H9 (cell line): ENCODE data around the gene FBN1. TPM values are rescaled to one million over a fixed set of nuclear protein-coding genes. Genes with fewer than 3 reads are reported as not detected.

Experiments
- DNase-seq: peaks from one replicate; pipeline ENCODE4 v3.0.0-alpha.2; 2017
- H2AFZ ChIP-seq: one replicate; pipeline ENCODE4 v1.6.1; 2013; ENCODE audit warnings: mild to moderate bottlenecking, low read length, control low read depth, moderate library complexity
- H2AK5ac ChIP-seq: 2 replicates; pipeline ENCODE4 v1.6.1; 2013; ENCODE audit warnings: low read length, control low read depth, mixed read lengths; ENCODE audit not compliant: insufficient read length
- H2BK120ac ChIP-seq: one replicate; pipeline ENCODE4 v1.6.1; 2013; ENCODE audit warnings: low read depth, mild to moderate bottlenecking, low read length, control low read depth, inconsistent platforms; ENCODE audit not compliant: poor library complexity, severe bottlenecking
- H2BK12ac ChIP-seq: 2 replicates; pipeline ENCODE4 v1.6.1; 2013; ENCODE audit warnings: low read length, control low read depth, mixed read lengths, low read depth; ENCODE audit not compliant: insufficient read length
- H2BK15ac ChIP-seq: 2 replicates; pipeline ENCODE4 v1.6.1; 2013; ENCODE audit warnings: low read depth, low read length, control low read depth
- H2BK20ac ChIP-seq: one replicate; pipeline ENCODE4 v1.6.1; 2013; ENCODE audit warnings: low read depth, mild to moderate bottlenecking, low read length, control low read depth, inconsistent platforms; ENCODE audit not compliant: poor library complexity, severe bottlenecking
- H2BK5ac ChIP-seq: 2 replicates; pipeline ENCODE4 v1.6.1; 2013; ENCODE audit warnings: low read length, control low read depth, mixed read lengths; ENCODE audit not compliant: insufficient read length
- H3K14ac ChIP-seq: 2 replicates; pipeline ENCODE4 v1.6.1; 2013; ENCODE audit warnings: low read length, control low read depth; ENCODE audit not compliant: insufficient read depth
- H3K18ac ChIP-seq: 2 replicates; pipeline ENCODE4 v1.6.1; 2013; ENCODE audit warnings: low read depth, mild to moderate bottlenecking, mixed read lengths, low read length, control low read depth; ENCODE audit not compliant: insufficient read length
- H3K23ac ChIP-seq: 2 replicates; pipeline ENCODE4 v1.6.1; 2013; ENCODE audit warnings: low read length, control low read depth, mixed read lengths, low read depth; ENCODE audit not compliant: insufficient read length
- H3K23me2 ChIP-seq: 2 replicates; pipeline ENCODE4 v1.6.1; 2013; ENCODE audit warnings: low read depth, mild to moderate bottlenecking, mixed read lengths, low read length, control low read depth; ENCODE audit not compliant: insufficient read length, poor library complexity, severe bottlenecking
- H3K27ac ChIP-seq: 2 replicates; pipeline ENCODE4 v1.5.1; 2013; ENCODE audit warnings: low read length, control low read depth, mixed read lengths, low read depth; ENCODE audit not compliant: insufficient read length
- H3K27me3 ChIP-seq: 2 replicates; pipeline ENCODE4 v1.6.1; 2013; ENCODE audit warnings: low read length, control low read depth, inconsistent platforms; ENCODE audit not compliant: insufficient read depth
- H3K4ac ChIP-seq: 2 replicates; pipeline ENCODE4 v1.6.1; 2013; ENCODE audit warnings: low read depth, mild to moderate bottlenecking, control low read depth, inconsistent platforms, low read length, moderate library complexity
- H3K4me1 ChIP-seq: 2 replicates; pipeline ENCODE4 v1.6.1; 2013; ENCODE audit warnings: low read length, control low read depth, inconsistent platforms; ENCODE audit not compliant: insufficient read depth
- H3K4me2 ChIP-seq: 2 replicates; pipeline ENCODE4 v1.6.1; 2013; ENCODE audit warnings: low read length, control low read depth, mixed read lengths; ENCODE audit not compliant: insufficient read length, insufficient read depth
- H3K56ac ChIP-seq: 2 replicates; pipeline ENCODE4 v1.6.1; 2013; ENCODE audit warnings: low read depth, mild to moderate bottlenecking, mixed read lengths, low read length, control low read depth; ENCODE audit not compliant: insufficient read length
- H3K79me1 ChIP-seq: 2 replicates; pipeline ENCODE4 v1.6.1; 2013; ENCODE audit warnings: low read depth, mild to moderate bottlenecking, moderate library complexity, low read length, control low read depth, inconsistent platforms; ENCODE audit not compliant: insufficient read depth, poor library complexity, severe bottlenecking
- H3K79me2 ChIP-seq: 2 replicates; pipeline ENCODE4 v1.6.1; 2013; ENCODE audit warnings: low read length, control low read depth, inconsistent platforms; ENCODE audit not compliant: insufficient read depth
- H3K9ac ChIP-seq: 2 replicates; pipeline ENCODE4 v1.6.1; 2013; ENCODE audit warnings: low read length, control low read depth, mixed read lengths; ENCODE audit not compliant: insufficient read length; ENCODE audit errors: extremely low read depth
- H3K9me3 ChIP-seq: one replicate; pipeline ENCODE4 v1.6.1; 2013; ENCODE audit warnings: low read depth, low read length, inconsistent platforms; ENCODE audit not compliant: control insufficient read depth
- H3T11ph ChIP-seq: one replicate; pipeline ENCODE4 v1.6.1; 2013; ENCODE audit warnings: mild to moderate bottlenecking, low read length, control low read depth, inconsistent platforms
- H4K20me1 ChIP-seq: one replicate; pipeline ENCODE4 v1.6.1; 2013; ENCODE audit not compliant: control insufficient read depth, insufficient read length, insufficient read depth
- H4K5ac ChIP-seq: 2 replicates; pipeline ENCODE4 v1.6.1; 2013; ENCODE audit warnings: low read depth, mild to moderate bottlenecking, mixed read lengths, low read length, control low read depth; ENCODE audit not compliant: insufficient read length
- H4K8ac ChIP-seq: replicated peaks from 2 replicates; pipeline ENCODE4 v1.6.1; 2013; ENCODE audit warnings: low read length, control low read depth, mixed read lengths, low read depth; ENCODE audit not compliant: insufficient read length
- H4K91ac ChIP-seq: 2 replicates; pipeline ENCODE4 v1.6.1; 2013; ENCODE audit warnings: low read depth, mild to moderate bottlenecking, moderate library complexity, mixed read lengths, low read length, control low read depth; ENCODE audit not compliant: insufficient read length
- H3K27ac Mint-ChIP-seq, 3 experiments: 2 replicates in 2 of 3; 3 replicates in 1 of 3; pipeline ENCODE4 v1.8.0; 2020 to 2021; ENCODE audit warnings: mixed read lengths in 3 of 3, mild to moderate bottlenecking in 1 of 3, moderate library complexity in 1 of 3
- H3K27me3 Mint-ChIP-seq: 2 replicates; pipeline ENCODE4 v1.8.0; 2021; ENCODE audit warnings: low read depth, mild to moderate bottlenecking, moderate library complexity, mixed read lengths
- H3K36me3 Mint-ChIP-seq, 3 experiments: 2 replicates in 2 of 3; 3 replicates in 1 of 3; pipeline ENCODE4 v1.8.0; 2020 to 2021; ENCODE audit warnings: low read depth in 3 of 3, mixed read lengths in 3 of 3; ENCODE audit not compliant: insufficient read depth in 1 of 3
- H3K4me1 Mint-ChIP-seq, 2 experiments: 2 replicates each; pipeline ENCODE4 v1.8.0; 2020; ENCODE audit warnings: mixed read lengths in 2 of 2
- H3K4me3 Mint-ChIP-seq, 2 experiments: 2 replicates in 1 of 2; 3 replicates in 1 of 2; pipeline ENCODE4 v1.8.0; 2020 to 2021; ENCODE audit warnings: mild to moderate bottlenecking in 2 of 2, mixed read lengths in 2 of 2, moderate library complexity in 1 of 2
- H3K9me3 Mint-ChIP-seq, 2 experiments: 2 replicates in 1 of 2; 3 replicates in 1 of 2; pipeline ENCODE4 v1.8.0; 2020; ENCODE audit warnings: mild to moderate bottlenecking in 2 of 2, mixed read lengths in 2 of 2, moderate library complexity in 1 of 2
- CTCF ChIP-seq: fragments of 200-600 bp; sonication (generic); conservative IDR thresholded peaks from 3 replicates; pipeline ENCODE4 v1.8.0; 2021; ENCODE audit warnings: antibody characterized with exemption, mild to moderate bottlenecking
- WGBS: extraction: QIAGEN DNeasy Blood & Tissue Kit; methylation state at CpG from one replicate; pipeline ENCODE4 v1.1.7; 2013; ENCODE audit warnings: missing lambda C conversion rate, low lambda C conversion rate, mixed read lengths; ENCODE audit not compliant: insufficient read length; ENCODE audit errors: extremely low coverage; 5-methylcytosine and 5-hydroxymethylcytosine counted together
- total RNA-seq: library from RNA; stranded (reverse); gene quantifications from 2 replicates; pipeline ENCODE4 v1.2.1, GENCODE V29; 2021

FBN1 gene
- total RNA-seq, 1 experiment from 2014 or later = 3.6 TPM

GRCh38 chr15:48361685-48362084 lies 283.8 kb downstream of the FBN1 start:
- Histone ChIP-seq H4K20me1 (no peaks in the 10 kb centered on the region), H4K91ac (no peak overlapping the region), H2BK5ac (no peak overlapping the region), H3K14ac (no peak overlapping the region), H4K5ac (no peak overlapping the region), H3K4ac (no peak overlapping the region), H3K23me2 (no peaks in the 10 kb centered on the region), H3K4me2 (no peak overlapping the region), H4K8ac (no peak overlapping the region), H2BK15ac (no peak overlapping the region), H2BK20ac (no peak overlapping the region), H2AFZ (no peak overlapping the region), H3K23ac (no peak overlapping the region), H3K27ac (no peak overlapping the region), H3K79me1 (no peaks in the 10 kb centered on the region), H3K9me3 (no peaks in the 10 kb centered on the region), H3K9ac (no peak overlapping the region), H2AK5ac (no peak overlapping the region), H3K56ac (no peak overlapping the region), H3K4me1 (no peaks in the 10 kb centered on the region), H3K27me3 (no peaks in the 10 kb centered on the region), H3K18ac (no peak overlapping the region), H2BK120ac (no peak overlapping the region), H3T11ph (no peak overlapping the region), H2BK12ac (no peak overlapping the region), H3K79me2 (no peaks in the 10 kb centered on the region)
- H3K27ac Mint-ChIP-seq = no peak overlapping the region
- peaks cover 6% of the 10 kb centered on the region in 2 experiments; a peak in 4 of 5 replicates for H3K9me3 Mint-ChIP-seq
- peaks cover 9% of the 10 kb centered on the region in 2 experiments for H3K4me1 Mint-ChIP-seq
- no CpG with 5 or more reads among the region's 2 CpGs for WGBS
- no peak overlapping the region for H3K4me3 Mint-ChIP-seq
- TF ChIP-seq CTCF = no peak
- peaks cover 0 to 5% (median 0%) of the 10 kb centered on the region in 3 experiments; a peak in 1 of 7 replicates for H3K36me3 Mint-ChIP-seq
- no peak for DNase-seq
- no peaks in the 10 kb centered on the region for H3K27me3 Mint-ChIP-seq
